ENCODE data around the gene EPC1.

GRCh38 chr10:32266979-32267378 is 80.0 kb downstream of the EPC1 start:
- TF ChIP-seq CTCF (conservative IDR thresholded peaks at IDR 0.05 in 1 of 2, IDR thresholded peaks at IDR 0.05 in 1 of 2; ENCODE audit: low read depth in 1 of 2, low read length in 2 of 2) = no peak
- no peak for TF ChIP-seq EZH2 (IDR thresholded peaks at IDR 0.05; ENCODE audit: low read length, missing control alignments)
